Stomach (tissue), 4 donors: ENCODE measurements around the gene IL22RA2.

ENCODE experiments used
- EP300 ChIP-seq: sonication (generic); formaldehyde crosslinking; IDR thresholded peaks from one replicate; pipeline ENCODE4 v1.6.1; 2017; ENCODE audit warnings: antibody characterized with exemption
- POLR2A ChIP-seq, 4 donors: fragments of 450-650 bp; IDR thresholded peaks; one replicate each; pipeline ENCODE4 v1.6.1; 2016; ENCODE audit warnings: antibody characterized with exemption in 4 of 4, control low read depth in 2 of 4, mild to moderate bottlenecking in 1 of 4, moderate library complexity in 1 of 4
- POLR2AphosphoS5 ChIP-seq, 3 donors: sonication (generic); formaldehyde crosslinking; IDR thresholded peaks; one replicate each; pipeline ENCODE4 v1.6.1; 2016; ENCODE audit warnings: antibody characterized with exemption in 3 of 3
- TF ChIP-seq, protein P1 (sequence below), 7 experiments: fragments of 450-650 bp in 4 of 7; fragments of 200-600 bp in 3 of 7; sonication (generic) in 3 of 7; IDR thresholded peaks; one replicate each; pipeline ENCODE4 v1.5.1; 2016 to 2019; ENCODE audit warnings: antibody characterized with exemption in 7 of 7, control low read depth in 2 of 7, mild to moderate bottlenecking in 1 of 7

DNA sequence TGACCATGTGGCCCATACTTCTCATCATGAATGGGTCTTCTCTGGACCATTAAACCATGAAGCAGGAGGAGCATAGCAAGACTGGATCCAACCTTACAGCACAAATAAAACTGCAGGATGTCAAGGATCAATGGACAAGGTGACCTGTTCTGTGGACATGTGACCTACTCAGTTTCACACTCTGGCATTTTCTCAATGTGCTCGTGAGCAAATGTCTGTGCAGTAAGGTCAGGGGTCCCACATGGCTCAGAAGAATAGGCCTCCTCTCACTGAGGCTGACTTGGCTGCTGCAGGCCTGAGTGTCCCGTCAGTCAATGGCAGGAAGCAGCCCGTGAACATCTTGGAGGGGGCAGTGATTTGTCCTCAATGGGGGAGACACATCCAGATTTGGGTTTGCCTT, 68.5 kb downstream of the IL22RA2 start:
- TF ChIP-seq, protein P1, sequence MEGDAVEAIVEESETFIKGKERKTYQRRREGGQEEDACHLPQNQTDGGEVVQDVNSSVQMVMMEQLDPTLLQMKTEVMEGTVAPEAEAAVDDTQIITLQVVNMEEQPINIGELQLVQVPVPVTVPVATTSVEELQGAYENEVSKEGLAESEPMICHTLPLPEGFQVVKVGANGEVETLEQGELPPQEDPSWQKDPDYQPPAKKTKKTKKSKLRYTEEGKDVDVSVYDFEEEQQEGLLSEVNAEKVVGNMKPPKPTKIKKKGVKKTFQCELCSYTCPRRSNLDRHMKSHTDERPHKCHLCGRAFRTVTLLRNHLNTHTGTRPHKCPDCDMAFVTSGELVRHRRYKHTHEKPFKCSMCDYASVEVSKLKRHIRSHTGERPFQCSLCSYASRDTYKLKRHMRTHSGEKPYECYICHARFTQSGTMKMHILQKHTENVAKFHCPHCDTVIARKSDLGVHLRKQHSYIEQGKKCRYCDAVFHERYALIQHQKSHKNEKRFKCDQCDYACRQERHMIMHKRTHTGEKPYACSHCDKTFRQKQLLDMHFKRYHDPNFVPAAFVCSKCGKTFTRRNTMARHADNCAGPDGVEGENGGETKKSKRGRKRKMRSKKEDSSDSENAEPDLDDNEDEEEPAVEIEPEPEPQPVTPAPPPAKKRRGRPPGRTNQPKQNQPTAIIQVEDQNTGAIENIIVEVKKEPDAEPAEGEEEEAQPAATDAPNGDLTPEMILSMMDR (IDR thresholded peaks at IDR 0.05), result no peak
- TF ChIP-seq POLR2AphosphoS5 (IDR thresholded peaks at IDR 0.05) (no peak), POLR2A (IDR thresholded peaks at IDR 0.05) (no peak), EP300 (no peak)
